GM18520 (cell line): ENCODE results near the gene KMT2C.
"Not testable (repeated sequence)": the region's sequence is repeated elsewhere in the genome, so short reads cannot be mapped to it uniquely, and the experiment has no call there.

Experiments used
- ATAC-seq: cut with Tn5 transposase; IDR thresholded peaks from one replicate; pipeline ENCODE4 v1.9.1; 2021; ENCODE audit not compliant: unreplicated experiment

The KMT2C gene

DNA sequence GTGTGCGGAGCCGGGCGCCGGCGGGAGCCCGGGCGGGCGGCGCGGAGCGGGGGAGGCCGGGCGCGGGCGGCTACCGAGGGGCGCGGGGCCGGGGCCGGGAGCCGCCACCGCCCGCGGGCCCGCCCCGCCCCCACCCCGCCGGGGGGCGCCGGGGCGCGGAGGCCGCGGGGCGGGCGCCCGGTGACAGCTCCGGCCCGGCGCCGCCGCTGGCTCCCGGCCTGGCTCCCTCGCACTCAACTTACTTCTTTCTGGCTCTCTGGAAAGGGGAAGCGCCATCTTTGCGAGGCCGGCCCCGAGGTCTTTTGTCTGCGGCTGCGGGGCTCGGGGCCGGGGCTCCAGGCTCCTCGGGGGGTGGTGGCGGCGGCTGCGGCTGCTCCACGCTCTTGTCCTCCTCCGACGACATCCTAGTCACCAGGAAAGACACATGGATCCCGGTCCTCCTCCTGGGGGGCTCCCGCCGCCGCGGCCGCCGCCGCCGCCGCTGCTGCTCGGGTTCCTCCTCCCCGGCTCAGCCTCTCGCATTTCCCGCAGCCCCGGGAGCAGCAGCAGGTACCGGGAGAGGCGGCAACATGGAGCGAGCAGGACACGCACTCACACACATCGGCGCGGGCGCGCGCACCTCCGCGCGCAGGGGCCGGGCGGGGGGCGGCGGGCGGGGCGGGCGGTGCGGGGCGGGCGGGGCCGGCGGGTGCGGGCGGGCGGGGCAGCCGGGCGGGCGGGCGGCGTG, at the start of gene KMT2C:
KMT2C (minus strand) TSS at position 620 of the 727 bp plus-strand sequence; CDS start at position 403, 217 bp downstream.
- no peak for ATAC-seq

GRCh38 chr7:152481082-152481481, 45.3 kb upstream of the KMT2C start:
- ATAC-seq: no peak

GRCh38 chr7:152480664-152481063, 44.9 kb upstream of the KMT2C start:
- ATAC-seq: no peak

DNA sequence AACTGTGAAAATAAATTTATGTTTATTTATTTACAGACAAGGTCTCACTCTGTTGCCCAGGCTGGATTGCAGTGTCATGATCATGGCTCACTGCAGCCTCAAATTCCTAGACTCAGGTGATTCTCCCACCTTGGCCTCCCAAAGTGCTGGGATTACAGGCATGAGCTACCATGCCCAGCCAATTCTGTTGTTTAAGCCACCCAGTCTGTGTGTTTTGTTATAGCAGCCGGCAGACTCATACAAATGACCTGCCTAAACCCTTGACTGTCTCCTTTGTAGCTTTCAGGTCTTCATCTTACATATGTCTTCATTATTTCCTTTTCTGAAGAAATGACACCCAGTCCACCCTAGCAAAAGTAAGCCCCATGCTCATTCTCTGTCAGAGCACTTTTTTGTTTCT, 43.8 kb upstream of the KMT2C start:
- ATAC-seq: no peak

DNA sequence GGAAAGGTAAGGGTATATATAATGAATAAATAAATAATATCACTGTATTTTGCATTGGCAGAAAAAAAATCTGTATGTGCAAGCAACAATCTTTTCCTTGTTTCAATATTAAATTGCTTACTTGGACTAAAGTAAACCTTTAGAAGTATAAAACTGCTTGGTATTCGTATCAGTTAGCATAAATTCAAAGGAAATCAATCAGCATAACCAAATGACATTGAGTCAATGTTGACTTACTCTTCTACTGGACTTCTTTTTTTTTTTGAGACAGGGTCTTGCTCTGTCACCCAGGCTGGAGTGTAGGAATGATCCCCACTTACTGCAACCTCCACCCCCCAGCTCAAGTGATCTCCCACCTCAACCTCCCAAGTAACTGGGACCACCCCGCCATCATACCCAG, 42.3 kb upstream of the KMT2C start:
- ATAC-seq: no peak

DNA sequence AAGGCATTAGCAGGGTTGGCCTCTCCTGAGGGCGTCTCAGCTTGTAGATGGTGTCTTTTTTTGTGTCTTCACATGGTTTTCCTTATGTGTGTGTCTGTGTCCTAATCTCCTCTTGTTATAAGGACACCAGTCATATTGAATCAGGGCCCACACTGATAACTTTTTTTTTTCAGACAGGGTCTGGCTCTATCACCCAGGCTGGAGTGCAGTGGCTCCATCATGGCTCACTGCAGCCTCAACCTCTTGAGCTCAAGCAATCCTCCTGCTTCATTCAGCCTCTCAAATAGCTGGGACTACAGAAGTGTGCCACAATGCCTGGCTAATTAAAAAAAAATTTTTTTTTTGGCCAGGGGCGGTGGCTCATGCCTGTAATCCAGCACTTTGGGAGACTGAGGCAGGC, 41.3 kb upstream of the KMT2C start:
- no peak for ATAC-seq

DNA sequence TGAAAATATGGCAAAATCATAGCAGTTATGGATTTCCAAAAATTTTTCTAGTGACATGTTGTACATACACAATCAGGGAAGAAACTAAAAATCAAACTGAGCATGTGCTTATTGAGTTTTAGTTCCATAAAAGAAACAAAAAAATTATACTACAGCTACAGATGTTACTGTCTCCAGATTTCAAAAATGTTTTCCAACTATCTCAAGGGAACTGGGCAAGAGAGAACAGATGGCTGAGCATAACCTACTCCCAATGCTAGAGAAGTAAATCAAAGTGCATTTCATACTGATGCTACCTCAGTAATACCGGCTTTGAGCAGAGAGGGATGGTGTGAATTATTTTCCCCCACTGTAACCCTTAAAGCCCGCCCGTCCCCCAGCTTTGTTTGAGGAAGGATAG, 40.7 kb upstream of the KMT2C start:
- no peak for ATAC-seq

GRCh38 chr7:152471023-152471620, 35.3 kb upstream of the KMT2C start:
- not testable (repeated sequence) for ATAC-seq

DNA sequence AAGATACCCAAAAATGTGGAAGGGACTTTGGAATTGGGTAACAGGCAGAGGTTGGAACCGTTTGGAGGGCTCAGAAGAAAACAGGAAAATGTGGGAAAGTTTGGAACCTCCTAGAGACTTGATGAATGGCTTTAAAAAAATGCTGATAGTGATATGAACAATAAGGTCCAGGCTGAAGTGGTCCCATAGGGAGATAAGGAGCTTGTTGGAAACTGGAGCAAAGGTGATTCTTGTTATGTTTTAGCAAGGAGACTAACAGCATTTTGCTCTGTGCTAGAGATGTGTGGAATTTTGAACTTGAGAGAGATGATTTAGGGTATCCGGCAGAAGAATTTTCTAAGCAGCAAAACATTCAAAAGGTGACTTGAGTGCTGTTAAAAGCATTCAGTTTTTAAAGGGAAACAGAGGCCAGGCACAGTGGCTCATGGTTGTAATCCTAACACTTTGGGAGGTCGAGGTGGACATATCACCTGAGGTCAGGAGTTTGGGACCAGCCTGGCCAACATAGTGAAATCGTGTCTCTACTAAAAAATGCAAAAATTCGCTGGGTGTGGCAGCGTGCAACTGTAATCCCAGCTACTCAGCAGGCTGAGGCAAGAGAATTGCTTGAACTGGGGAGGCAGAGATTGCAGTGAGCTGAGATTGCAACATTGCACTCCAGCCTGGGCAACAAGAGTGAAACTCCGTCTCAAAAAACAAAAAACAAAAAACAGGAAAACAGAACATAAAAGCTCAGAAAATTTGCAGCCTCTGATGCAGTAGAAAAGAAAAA, 34.6 kb upstream of the KMT2C start:
- not testable (repeated sequence) for ATAC-seq

DNA sequence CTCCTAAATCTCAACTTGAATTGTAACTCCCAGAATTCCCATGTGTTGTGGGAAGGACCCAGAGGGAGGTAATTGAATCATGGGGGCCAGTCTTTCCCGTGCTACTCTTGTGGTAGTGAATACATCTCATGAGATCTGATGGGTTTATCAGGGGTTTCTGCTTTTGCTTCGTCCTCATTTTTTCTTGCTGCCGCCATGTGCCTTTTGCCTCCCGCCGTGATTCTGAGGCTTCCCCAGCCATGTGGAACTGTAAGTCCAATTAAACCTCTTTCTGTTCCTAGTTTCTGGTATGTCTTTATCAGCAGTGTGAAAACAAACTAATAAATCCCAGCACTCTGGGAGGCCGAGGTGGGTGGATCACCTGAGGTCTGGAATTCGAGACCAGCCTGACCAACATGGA, 33.8 kb upstream of the KMT2C start:
- ATAC-seq: not testable (repeated sequence)

GRCh38 chr7:152467225-152467624, 31.4 kb upstream of the KMT2C start:
- no peak for ATAC-seq

- ATAC-seq: no peak
These were observed 29.2 kb upstream of the KMT2C start for GRCh38 chr7:152465119-152465387.

GRCh38 chr7:152464312-152465118, 28.7 kb upstream of the KMT2C start:
- peak; percentile 24 for ATAC-seq

DNA sequence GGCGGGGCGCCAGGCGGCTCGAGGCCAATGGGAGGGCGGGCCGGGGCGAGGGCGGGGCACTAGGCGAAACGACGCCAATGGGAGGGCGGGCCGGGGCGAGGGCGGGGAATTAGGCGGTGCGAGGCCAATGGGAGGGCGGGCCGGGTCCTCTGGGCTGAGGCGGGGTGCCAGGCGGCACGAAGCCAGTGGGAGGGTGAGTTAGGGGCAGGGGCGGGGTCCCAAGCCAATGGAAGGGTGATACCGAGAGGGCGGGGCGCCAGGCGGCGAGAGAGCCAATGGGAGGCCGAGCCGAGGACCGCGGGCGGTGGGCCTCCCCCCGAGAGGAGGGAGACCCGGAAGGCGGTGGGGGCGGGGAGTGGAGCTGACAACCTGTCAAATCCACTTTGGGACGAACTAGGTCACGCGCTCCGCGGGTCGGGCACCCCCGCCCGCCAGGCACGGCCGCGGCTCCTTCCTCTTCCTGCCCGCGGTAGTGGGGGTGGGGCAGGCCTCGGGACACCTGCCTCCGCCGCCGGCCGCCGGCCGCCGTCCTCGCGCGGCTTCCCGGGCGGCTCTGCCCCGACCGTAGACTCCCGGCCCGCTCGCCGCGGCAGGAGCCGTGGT, 28.0 kb upstream of the KMT2C start:
- peak; percentile 84 for ATAC-seq

DNA sequence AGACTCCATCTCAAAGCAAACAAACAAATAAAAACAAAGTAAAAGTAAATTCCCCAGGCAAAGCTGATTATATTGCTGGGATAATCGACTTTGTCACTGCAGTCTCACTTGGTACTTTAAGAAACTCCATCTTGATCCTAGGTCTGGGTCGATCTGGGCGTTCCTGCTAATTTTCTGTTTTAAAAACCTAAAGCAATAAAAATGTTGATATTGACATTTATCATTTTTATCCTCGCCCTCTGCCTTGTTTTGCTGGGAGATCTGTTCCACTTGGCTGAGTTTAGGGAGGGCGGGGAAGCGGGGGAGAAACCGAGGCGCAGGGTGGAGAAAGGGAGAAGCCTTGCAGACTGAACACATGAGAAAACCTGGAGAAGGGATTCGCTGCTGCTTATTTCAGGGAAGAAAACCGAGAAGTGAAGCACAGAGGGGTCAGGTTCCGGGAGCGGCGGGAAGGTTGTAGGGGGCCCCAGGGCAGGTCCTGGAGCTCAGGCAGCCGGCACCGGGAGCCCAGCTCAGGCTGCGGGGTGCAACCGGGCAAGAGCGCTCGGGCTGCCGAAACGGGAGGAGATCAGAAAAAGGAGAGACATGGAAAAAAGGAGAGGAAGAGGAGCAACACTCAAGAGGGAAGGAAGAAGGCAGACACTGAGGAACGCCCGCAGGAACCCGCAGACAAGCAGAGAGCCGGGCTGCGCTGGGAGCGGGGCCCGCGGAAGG, 27.3 kb upstream of the KMT2C start:
- ATAC-seq: peak; percentile 29

DNA sequence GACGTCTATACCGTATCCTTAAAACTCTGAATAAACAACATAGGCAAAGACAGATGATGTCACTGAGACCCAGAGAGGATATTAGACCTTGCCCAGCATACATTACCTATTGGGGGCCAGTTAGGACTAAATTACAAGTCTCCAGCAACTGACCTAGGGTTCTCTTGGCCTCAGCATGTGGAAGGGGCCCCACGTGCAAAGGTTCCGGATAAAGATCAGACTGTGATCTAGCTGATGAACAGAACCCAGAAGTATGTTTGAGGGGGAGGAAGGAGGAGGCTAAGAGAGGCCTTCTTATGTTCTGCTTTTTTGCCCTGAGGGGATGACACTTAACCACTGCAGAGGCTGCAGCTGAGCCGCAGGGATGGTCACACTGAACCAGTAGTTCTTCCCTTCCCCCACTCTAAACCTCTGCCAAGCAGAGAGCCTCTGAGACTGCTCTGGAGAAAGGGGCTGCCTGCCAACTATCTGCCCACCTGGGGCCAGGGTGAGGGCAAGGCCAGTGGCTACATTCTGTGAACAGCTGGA, 24.0 kb upstream of the KMT2C start:
- ATAC-seq: no peak

- ATAC-seq: no peak
These were observed 15.6 kb upstream of the KMT2C start for GRCh38 chr7:152451356-152451755.

- ATAC-seq: not testable (repeated sequence)
These were observed 9.7 kb upstream of the KMT2C start for GRCh38 chr7:152445386-152446008.

DNA sequence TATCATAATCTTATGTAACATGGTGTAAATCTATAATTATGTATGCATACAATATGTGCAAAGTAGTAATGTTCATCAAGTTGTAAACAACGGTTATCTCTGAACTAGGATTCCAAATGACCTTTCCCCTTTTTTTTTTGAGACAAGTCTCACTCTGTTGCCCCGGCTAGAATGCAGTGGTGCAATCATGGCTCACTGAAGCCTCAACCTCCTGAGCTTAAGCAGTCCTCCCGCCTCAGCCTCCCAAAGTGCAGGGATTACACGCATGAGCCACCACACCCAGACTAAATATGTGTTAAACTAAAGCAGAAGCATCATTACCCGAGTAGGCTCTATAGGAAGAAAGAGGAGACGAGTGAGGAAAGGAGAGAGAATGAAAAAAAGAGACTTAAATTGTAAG, 7.8 kb upstream of the KMT2C start:
- no peak for ATAC-seq
